HAP-1 (cell line): Measurements from ENCODE around the gene EIF3F.

Experiments used
- DNase-seq, 2 experiments: peaks; one replicate each; pipeline ENCODE4 v3.0.0-alpha.2; 2016 to 2020; ENCODE audit warnings: low spot score in 2 of 2
- H3K27me3 ChIP-seq: fragments of 250-450 bp; sonication (Bioruptor Pico); 2 replicates; pipeline ENCODE4 v1.5.1; 2020; ENCODE audit warnings: low read depth, mild to moderate bottlenecking, moderate library complexity
- H3K36me3 ChIP-seq: fragments of 250-450 bp; sonication (Bioruptor Pico); replicated peaks from 2 replicates; pipeline ENCODE4 v1.5.1; 2020; ENCODE audit warnings: mild to moderate bottlenecking
- H3K4me1 ChIP-seq: fragments of 250-450 bp; sonication (Bioruptor Pico); 2 replicates; pipeline ENCODE4 v1.5.1; 2020; ENCODE audit warnings: mild to moderate bottlenecking
- H3K4me3 ChIP-seq: fragments of 250-450 bp; sonication (Bioruptor Pico); 2 replicates; pipeline ENCODE4 v1.5.1; 2020; ENCODE audit warnings: mild to moderate bottlenecking, moderate library complexity
- H3K9me3 ChIP-seq: fragments of 250-450 bp; sonication (Bioruptor Pico); 2 replicates; pipeline ENCODE4 v1.5.1; 2020; ENCODE audit warnings: mild to moderate bottlenecking, moderate library complexity
- in situ Hi-C: fragments of 300-500 bp; cut with MboI; formaldehyde crosslinking; loops from 3 replicates; pipeline ENCODE4 v1.14.3; 2020; ENCODE audit warnings: low sequenced_read_pairs, inconsistent platforms, mixed read lengths

EIF3F gene

DNA sequence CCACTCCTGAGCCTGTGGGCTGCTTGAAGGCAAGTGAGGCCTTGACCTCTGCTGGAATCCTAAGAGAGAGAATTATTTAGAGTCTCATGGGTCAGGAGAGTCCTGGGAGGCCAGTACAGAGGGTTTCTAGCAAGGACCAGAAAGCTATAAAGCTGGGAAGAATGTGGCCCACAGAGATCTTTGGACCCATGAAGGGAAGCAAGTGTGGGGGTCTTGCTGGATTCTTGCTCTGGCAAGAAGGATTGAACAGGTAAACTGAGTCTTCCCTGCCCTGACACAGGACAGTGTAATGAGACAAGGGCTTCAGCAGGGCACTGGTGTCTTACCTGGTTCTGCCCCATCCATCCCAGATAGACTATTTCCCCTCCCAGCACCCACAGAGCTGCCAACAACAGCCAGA, 18.4 kb downstream of the EIF3F start:
- Histone ChIP-seq H3K4me1 (no peaks in the 10 kb centered on the region), H3K36me3 (no peaks in the 10 kb centered on the region), H3K27me3 (no peaks in the 10 kb centered on the region), H3K9me3 (no peaks in the 10 kb centered on the region), H3K4me3 (no peak overlapping the region)
- in situ Hi-C loops, result no loop called here
- DNase-seq, result no peak

DNA sequence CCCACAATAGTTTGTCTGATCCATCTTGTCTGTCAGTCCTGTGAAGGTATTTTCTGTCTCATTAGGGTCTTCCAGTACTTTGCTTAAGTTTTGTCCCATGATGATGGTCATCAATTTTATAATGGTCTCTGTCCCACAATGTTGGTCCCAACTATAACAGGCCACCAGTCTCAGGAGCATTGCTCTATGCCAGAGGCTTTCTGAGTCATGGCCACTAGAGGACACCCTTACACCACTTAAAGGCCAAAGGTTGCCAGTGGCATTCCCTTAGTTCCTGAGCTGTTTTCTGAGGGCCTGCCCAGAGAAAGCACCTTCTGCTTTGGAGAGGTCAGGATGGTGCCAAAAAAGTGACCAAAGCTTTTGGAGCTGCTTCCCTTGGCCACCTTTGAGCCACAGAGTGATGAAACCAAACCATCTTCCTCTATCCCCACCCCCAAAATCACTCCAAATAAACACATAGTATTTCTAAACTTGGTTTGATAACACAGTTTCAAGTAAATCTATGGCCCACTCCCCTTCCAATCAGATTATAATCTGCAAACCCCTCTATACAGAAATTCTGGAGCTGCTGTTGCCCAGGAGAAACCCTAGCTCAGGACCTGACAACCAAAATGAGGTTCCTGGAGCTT, 19.3 kb downstream of the EIF3F start:
- no peaks in the 10 kb centered on the region for H3K36me3 ChIP-seq
- H3K4me3 ChIP-seq, result no peak overlapping the region
- H3K27me3 ChIP-seq, result no peaks in the 10 kb centered on the region
- in situ Hi-C loops, result no loop called here
- no peaks in the 10 kb centered on the region for H3K9me3 ChIP-seq
- DNase-seq, result peak; percentile 74 to 75
- no peaks in the 10 kb centered on the region for H3K4me1 ChIP-seq

DNA sequence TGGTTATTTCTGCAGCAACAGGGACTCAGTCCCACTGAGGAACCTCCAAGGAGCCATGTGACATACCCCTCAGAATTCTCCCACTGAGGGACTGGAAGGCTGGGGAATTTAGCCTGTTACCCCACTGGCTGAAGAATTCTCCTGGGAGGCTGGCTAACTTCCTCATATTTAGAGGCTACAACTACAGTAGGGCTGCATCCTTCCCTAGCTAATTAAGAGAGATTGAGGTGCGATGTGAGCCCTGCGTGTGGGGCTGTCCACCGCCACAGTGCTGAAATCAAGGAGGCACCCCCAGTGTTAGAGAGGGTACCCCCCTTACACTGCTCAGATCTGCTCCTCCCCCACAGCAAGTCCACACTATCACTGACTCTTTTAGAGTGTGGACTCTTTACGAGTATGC, 21.1 kb downstream of the EIF3F start:
- in situ Hi-C loops, result no loop called here
- Histone ChIP-seq H3K4me3 (no peak overlapping the region), H3K9me3 (no peaks in the 10 kb centered on the region), H3K27me3 (peaks cover 3% of the 10 kb centered on the region; the same call in 1 of the 2 replicates), H3K4me1 (no peaks in the 10 kb centered on the region), H3K36me3 (no peaks in the 10 kb centered on the region)
- no peak for DNase-seq

DNA sequence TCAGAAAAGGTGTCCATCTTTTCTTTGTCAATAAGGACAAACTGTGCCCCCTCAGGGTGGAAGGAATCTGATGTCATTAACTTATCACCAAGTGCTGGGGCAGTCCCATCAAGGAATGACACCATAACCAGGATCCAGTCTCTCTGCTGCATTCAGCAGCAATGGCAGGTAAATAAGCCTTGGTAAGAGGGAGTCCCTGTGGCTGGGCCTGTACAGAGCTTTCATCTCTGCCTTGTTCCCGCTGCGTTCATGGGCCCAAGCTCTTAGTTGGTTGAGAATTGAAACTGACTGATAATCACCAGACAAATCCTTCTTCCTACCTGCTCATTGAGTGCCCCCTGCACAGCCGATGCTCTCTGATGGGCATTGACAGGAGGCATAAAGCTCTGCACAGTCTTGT, 22.7 kb downstream of the EIF3F start:
- DNase-seq, result no peak
- H3K9me3 ChIP-seq, result no peaks in the 10 kb centered on the region
- H3K27me3 ChIP-seq, result peaks cover 3% of the 10 kb centered on the region; the same call in 1 of the 2 replicates
- no peaks in the 10 kb centered on the region for H3K4me1 ChIP-seq
- in situ Hi-C loops, result loop anchor here (5.0 kb wide), 1 partner anchor 87 kb away; no protein-coding TSS in a partner anchor
- H3K4me3 ChIP-seq, result no peak overlapping the region
- H3K36me3 ChIP-seq, result no peaks in the 10 kb centered on the region

DNA sequence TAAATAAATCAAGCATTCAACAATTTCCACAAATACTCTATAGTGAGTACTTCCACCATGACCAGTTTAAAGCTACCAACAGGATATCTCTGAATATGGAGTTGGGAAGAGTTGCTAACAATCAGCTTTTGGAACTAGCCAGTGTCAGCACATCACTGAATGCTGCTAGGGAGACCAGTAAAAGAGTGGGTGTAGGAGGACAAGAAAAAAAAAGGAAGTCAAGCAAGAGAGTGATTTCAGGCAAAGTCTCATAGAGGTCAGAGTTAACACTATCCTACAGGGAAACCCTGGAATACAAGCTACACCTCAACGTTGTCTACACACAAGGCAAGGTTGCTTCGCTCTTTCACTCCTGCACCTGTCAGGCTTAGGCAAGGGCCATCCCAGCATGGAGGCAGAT, 24.2 kb downstream of the EIF3F start:
- peaks cover 3% of the 10 kb centered on the region; the same call in 1 of the 2 replicates for H3K27me3 ChIP-seq
- no peak overlapping the region for H3K4me3 ChIP-seq
- no peaks in the 10 kb centered on the region for H3K9me3 ChIP-seq
- no peaks in the 10 kb centered on the region for H3K4me1 ChIP-seq
- H3K36me3 ChIP-seq, result no peaks in the 10 kb centered on the region
- DNase-seq, result no peak
- in situ Hi-C loops, result loop anchor here (5.0 kb wide), 1 partner anchor 86 kb away; no protein-coding TSS in a partner anchor

DNA sequence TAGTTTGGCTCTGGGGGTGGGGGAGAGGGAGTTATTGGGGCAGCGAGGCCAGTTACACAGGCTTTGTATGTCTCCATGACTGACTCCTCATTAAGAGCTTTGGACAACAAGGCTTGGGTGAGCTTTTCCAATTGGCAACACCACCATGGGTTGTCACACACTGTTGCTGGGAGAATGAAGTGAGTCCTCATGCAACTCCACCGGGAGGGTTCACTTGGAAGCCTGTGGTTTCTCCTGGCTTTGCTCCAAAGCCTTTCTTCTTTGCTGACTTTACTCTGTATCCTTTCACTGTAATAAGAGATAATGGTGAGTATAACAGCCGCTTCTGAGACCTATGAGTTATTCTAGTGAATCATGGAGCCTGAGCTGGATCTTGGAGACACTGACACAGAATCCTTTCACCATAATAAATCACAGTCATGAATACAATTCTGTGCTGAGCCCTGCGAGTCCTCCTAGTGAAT, 24.9 kb downstream of the EIF3F start:
- no peaks in the 10 kb centered on the region for H3K36me3 ChIP-seq
- no peaks in the 10 kb centered on the region for H3K4me1 ChIP-seq
- no peak for DNase-seq
- no peaks in the 10 kb centered on the region for H3K9me3 ChIP-seq
- H3K27me3 ChIP-seq, result peaks cover 3% of the 10 kb centered on the region; the same call in 1 of the 2 replicates
- in situ Hi-C loops, result loop anchor here (5.0 kb wide), 1 partner anchor 85 kb away; no protein-coding TSS in a partner anchor
- no peak overlapping the region for H3K4me3 ChIP-seq

DNA sequence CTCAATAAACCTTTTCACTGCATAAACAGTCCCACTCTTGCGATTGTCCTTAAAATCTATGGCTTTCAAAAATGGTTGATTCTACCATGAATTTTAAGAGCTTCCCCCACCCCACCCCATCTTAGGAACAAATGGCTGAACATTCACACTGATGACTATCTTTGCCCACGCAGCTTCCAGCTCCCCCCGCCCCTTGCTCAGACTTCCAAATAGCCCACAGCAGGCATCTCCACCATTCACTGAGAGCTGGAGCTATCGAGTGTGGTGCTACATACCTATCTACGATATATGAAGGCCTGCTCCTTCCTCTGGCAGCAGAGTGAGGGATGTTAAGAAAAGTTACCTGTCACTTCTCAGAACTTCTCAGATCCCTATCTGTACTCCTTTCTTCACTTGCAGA, 26.7 kb downstream of the EIF3F start:
- H3K4me3 ChIP-seq, result no peak overlapping the region
- no peaks in the 10 kb centered on the region for H3K36me3 ChIP-seq
- in situ Hi-C loops, result loop anchor here (5.0 kb wide), 1 partner anchor 83 kb away; no protein-coding TSS in a partner anchor
- H3K27me3 ChIP-seq, result peaks cover 3% of the 10 kb centered on the region; the same call in 1 of the 2 replicates
- H3K4me1 ChIP-seq, result no peaks in the 10 kb centered on the region; the same call in 1 of the 2 replicates
- DNase-seq, result no peak
- H3K9me3 ChIP-seq, result no peaks in the 10 kb centered on the region

DNA sequence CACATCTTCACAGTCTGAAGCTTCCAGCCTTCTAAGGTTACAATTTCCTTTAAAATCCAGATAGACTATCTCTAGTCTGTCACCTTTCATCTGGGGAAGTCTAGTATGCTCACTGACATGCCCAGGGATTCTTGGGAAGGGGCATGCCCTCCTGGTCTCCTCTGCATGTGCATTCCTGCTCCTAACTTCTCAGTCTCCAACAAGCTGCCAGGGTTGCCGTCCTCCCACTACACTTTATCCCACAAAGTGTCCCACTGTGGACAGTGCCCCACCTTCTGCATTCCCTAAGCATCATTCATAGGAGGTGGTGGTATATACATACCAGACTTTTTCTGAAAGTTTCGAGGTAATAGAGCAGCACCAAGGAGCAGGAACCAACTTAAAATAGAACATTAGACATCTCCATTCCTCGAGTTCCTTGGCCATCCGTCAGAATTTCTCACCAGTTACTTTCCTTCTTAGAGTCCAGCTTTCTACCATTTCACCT, 28.7 kb downstream of the EIF3F start:
- H3K27me3 ChIP-seq, result peaks cover 5% of the 10 kb centered on the region; the same call in 1 of the 2 replicates
- in situ Hi-C loops, result no loop called here
- no peak for DNase-seq
- no peak overlapping the region for H3K4me3 ChIP-seq
- no peaks in the 10 kb centered on the region; the same call in 1 of the 2 replicates for H3K4me1 ChIP-seq
- H3K36me3 ChIP-seq, result no peaks in the 10 kb centered on the region
- H3K9me3 ChIP-seq, result no peaks in the 10 kb centered on the region

DNA sequence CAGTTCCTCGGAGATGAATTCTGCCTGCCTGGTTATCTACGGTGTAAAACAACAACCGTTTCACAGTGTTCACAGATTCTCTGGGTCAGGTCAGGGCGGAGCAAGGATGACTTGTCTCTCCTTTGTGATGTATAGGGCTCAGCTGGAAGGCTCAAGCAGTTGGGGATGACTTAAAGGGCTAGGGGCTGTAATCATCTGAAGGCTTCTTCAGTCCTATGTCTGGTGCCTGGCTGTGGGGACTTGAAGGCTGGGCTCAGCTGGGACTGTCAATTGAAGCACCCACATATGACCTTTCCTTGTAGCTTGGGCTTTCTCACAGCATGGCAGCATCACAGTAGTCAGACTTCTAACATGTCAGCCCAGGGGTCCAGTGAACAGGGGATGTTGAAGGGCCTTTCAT, 29.3 kb downstream of the EIF3F start:
- no peak for DNase-seq
- in situ Hi-C loops, result no loop called here
- H3K4me1 ChIP-seq, result no peaks in the 10 kb centered on the region; the same call in 1 of the 2 replicates
- peaks cover 5% of the 10 kb centered on the region; the same call in 1 of the 2 replicates for H3K27me3 ChIP-seq
- no peak overlapping the region for H3K4me3 ChIP-seq
- no peaks in the 10 kb centered on the region for H3K36me3 ChIP-seq
- H3K9me3 ChIP-seq, result no peaks in the 10 kb centered on the region

DNA sequence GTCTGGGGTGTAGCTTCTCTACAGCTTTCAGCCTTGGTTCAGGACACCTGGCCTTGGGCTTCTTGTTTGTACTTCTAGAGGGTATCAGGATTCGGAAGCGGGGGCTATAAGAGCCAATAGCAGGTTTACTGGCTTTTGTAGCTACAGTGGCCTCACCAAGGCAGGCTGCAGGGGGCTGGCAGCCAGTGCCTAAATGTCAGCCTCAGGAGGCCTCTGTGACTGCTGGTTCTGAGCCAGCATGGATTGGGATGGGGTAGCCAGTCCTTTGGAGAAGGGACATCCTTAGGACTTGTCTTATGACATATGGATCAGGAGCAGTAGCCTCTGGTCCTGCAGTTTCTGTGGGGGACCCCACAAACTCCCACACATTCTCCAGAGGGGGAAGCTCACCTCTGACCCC, 29.9 kb downstream of the EIF3F start:
- H3K27me3 ChIP-seq, result peaks cover 5% of the 10 kb centered on the region; the same call in 1 of the 2 replicates
- H3K4me3 ChIP-seq, result no peak overlapping the region
- H3K4me1 ChIP-seq, result no peaks in the 10 kb centered on the region; the same call in 1 of the 2 replicates
- no peaks in the 10 kb centered on the region for H3K36me3 ChIP-seq
- no peaks in the 10 kb centered on the region for H3K9me3 ChIP-seq
- in situ Hi-C loops, result no loop called here
- no peak for DNase-seq

DNA sequence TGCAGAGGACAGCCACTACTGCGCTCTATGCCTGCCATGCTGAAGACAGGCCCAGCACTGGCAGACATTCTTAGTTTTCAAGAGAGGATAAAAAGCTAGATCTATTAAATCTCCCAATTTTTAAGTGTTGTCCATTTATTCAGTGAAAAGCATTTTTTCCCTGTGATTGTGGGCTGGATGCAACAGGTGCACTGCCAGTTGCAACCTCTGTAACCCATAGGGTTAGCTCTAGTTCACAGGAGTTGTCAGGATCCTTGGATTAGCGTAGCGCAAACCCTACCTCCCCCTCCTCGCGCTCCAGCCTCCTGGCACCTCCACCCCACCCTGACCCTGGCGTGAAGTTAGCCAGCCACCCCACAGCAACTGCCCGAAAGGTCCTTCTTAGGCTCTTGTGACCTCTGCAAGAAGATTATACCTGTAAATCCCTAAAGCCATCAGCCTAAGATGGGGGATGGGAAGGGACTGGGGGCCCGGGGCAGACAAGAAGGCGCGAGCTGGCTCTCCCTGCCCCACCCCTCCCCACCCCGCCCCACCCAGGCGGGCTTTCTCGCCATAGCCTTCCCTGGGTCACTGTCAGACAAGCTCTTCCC, 30.9 kb downstream of the EIF3F start:
- DNase-seq, result no peak
- no peak overlapping the region for H3K4me3 ChIP-seq
- in situ Hi-C loops, result no loop called here
- no peaks in the 10 kb centered on the region for H3K9me3 ChIP-seq
- 0 out of 2 replicates have a peak, but pooled peaks cover 2% of the 10 kb centered on the region for H3K27me3 ChIP-seq
- H3K36me3 ChIP-seq, result no peaks in the 10 kb centered on the region
- no peaks in the 10 kb centered on the region; the same call in 1 of the 2 replicates for H3K4me1 ChIP-seq

DNA sequence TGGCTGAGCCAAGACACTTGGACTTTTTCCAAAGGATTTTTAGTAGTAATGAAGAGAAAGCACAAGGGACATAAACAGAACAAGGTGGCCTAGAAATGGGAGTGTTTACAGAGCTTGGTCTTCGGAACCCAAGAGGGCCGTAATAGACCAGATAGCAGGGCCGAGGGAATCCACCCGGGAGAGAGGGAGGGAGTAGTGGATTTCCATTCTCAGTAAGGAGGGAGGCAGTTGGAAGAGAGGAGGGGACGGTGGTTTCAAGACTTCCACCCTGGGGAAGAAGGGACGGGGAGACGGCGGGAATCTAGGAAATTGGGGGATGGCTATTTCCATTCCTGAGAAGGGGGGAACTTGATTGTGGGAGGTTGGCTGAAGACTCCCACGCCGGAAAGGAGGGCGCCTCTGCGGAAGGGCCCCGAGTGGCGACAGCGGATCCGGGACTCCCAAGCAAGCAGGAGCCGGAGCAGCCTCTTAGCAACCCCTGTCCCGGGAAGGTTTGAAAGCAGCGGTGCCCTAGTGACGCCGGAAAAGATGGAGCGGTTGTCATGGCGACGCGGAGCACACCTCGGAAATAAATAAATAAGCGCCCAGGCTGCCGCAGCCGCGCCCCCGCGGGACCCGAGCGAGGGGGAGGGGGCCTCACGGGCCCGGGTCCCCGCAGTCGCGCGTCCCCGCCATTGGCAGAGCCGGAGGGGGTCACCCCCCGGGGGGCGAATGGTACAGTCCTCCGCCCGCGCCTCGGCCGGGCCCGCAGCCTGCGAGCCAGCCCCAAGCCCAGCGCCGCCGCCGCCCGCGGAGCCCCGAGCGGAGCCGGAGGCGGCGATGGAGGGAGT, 31.6 kb downstream of the EIF3F start:
- DNase-seq, result peak; percentile 68 to 84
- H3K27me3 ChIP-seq, result 0 out of 2 replicates have a peak, but pooled peaks cover 2% of the 10 kb centered on the region
- in situ Hi-C loops, result no loop called here

More for the DNA sequence above, 31.6 kb downstream of the EIF3F start:
- Histone ChIP-seq H3K4me1 (no peaks in the 10 kb centered on the region; the same call in 1 of the 2 replicates), H3K36me3 (no peaks in the 10 kb centered on the region), H3K4me3 (peak overlapping the region; percentile 51), H3K9me3 (no peaks in the 10 kb centered on the region)
